Cerebellar cortex (tissue), 1 donor: Measurements from ENCODE around the gene FIGN.

Source experiments
- DNase-seq: peaks from one replicate; pipeline ENCODE4 v3.0.0-alpha.2; 2015; ENCODE audit warnings: low spot score

FIGN gene, protein sequence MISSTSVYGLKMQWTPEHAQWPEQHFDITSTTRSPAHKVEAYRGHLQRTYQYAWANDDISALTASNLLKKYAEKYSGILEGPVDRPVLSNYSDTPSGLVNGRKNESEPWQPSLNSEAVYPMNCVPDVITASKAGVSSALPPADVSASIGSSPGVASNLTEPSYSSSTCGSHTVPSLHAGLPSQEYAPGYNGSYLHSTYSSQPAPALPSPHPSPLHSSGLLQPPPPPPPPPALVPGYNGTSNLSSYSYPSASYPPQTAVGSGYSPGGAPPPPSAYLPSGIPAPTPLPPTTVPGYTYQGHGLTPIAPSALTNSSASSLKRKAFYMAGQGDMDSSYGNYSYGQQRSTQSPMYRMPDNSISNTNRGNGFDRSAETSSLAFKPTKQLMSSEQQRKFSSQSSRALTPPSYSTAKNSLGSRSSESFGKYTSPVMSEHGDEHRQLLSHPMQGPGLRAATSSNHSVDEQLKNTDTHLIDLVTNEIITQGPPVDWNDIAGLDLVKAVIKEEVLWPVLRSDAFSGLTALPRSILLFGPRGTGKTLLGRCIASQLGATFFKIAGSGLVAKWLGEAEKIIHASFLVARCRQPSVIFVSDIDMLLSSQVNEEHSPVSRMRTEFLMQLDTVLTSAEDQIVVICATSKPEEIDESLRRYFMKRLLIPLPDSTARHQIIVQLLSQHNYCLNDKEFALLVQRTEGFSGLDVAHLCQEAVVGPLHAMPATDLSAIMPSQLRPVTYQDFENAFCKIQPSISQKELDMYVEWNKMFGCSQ

DNA sequence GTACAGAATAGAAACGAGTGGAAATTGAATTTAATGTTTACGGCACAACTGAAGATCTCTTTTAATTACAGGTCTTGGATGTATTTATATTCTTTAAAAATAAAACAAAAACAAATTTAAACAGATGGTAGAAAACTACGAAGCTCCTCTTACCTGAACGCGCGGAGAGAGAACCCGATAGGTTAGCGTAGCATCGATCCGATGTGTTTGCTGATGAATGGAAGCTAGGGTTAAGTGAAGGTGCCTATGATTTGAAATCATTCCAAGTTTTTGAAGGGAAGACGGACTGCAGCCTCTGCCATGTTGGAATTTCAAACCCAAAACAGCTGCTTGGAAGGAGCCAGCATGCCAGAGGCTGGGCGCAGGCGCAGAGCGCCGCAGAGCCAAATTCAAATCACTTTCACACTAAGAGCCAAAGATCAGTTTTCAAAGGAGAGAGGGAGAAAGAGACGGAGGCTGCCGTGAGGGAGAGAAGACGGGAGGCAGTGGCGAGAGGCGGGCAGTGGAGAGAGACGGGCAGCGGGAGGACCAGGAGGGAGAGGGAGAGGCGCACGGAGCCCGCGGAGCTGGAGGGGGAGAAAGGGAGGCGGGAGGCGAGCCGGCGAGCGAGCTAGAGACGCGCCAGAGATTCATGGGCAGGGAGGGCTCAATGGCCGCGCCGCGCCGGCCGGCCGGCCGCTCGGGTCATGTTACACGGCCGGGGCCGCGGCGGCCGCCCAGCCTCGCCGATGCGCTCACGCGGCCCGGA is at the start of gene FIGN:
FIGN (minus strand) TSS at position 324 of the 748 bp plus-strand sequence. CDS start 1,081 bp downstream, outside the sequence.
- peak; percentile 71 for DNase-seq

GRCh38 chr2:163785162-163785561 is 49.4 kb upstream of the FIGN start:
- no peak for DNase-seq

DNA sequence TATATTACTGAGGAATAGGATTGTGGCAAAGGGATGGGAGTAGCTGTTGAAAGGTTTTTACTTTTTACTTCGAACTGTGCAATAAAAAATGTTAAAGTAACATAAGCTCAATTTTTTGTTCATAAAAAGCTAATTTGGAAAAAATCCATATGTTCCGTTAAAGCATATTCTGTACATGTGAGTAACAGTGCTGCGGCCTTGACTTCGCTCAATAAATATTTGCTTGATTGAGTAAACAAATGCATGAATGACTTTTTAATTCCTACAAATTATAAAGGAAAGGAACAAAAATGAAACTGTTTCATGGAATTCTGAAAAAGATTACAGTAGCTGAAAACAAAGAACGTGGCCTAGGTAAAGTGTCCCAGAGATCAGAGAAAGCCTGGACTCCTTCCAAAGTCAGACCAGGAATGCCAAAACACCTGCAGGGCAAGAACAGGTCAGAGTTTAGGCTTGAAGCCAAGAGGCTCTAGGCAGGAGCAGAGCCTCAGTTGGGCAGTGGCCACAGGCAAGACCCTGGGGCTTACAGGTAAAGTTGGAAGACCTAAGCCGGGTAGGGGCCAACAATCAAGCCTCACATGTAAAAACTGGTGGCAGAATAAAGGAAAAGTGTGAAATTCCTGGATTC is 44.3 kb upstream of the FIGN start:
- no peak for DNase-seq

DNA sequence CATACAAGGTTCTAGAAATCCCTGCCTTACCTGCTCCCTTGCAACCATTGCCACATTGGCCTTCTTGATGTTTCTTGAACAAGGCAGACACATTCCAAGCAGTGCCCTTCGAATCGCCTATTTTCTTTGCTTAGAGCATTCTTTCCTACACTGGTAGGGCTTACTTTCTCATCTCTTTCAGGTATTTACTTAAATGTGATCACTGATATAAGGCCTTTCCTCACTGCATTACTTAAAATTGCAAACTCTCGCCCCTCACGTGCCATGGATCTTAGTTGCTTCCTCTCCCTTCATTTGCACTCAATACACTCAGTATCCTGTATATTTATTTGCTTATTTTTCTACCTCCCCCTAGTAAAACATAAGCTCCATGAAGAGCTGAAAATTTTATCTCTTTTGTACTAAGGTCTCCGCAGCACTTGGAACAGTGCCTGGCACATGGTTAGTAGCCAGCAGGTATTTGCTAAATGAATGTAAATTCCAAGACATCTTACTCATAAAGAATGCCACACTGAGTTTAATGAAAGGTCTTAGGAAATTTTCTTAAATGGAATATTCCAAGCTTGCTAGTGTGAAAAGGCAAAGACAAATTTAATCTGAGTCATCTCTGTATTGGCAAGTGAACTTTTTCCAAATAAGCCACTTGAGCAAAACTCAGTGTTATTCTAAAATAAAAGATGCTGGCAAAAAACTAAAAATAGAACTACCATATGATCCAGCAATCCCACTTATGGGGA is 42.4 kb upstream of the FIGN start:
- no peak for DNase-seq

DNA sequence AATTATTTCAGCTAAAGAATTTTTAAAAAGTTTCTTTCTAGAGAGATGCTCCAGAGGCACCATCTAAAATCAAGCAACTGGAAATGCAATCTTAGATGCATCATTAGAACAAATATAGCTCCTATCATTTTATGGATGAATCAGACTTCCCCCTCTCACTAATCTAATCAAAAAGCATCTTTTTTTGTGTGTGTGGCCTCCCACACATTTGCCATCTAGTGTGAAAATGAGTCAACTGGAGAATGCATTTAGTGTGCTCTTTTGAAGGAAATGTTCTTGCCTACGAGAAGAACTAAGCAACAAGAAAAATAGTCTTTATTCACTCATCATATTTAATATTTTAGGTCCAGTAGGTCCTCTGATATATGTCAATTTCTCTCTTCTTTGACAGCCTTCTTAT is 39.5 kb upstream of the FIGN start:
- DNase-seq: no peak

- no peak for DNase-seq
These were observed 39.1 kb upstream of the FIGN start for GRCh38 chr2:163774862-163775261.

DNA sequence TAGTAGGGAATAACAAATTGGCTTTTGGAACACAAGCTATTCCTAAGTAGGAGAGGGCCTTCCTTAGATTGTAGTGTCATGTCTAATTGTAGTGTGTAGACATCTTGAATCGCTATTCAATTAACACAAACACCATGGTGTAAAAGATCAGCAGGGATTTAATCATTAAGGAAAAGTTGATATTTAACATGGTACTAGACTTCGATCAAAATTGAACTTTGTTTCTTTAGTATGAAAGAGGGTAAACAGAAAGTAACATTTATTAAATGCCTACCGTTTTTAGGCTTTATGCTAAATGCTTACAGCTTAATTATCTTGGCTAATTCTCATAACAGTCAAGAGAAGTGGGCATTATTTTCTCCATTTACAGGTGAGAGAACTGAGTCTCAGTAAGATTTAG is 37.5 kb upstream of the FIGN start:
- DNase-seq: no peak

GRCh38 chr2:163771596-163771995 is 35.8 kb upstream of the FIGN start:
- no peak for DNase-seq

- DNase-seq: no peak
These were observed 33.3 kb upstream of the FIGN start for GRCh38 chr2:163768881-163769695.

GRCh38 chr2:163767097-163767496 is 31.3 kb upstream of the FIGN start:
- DNase-seq: no peak

DNA sequence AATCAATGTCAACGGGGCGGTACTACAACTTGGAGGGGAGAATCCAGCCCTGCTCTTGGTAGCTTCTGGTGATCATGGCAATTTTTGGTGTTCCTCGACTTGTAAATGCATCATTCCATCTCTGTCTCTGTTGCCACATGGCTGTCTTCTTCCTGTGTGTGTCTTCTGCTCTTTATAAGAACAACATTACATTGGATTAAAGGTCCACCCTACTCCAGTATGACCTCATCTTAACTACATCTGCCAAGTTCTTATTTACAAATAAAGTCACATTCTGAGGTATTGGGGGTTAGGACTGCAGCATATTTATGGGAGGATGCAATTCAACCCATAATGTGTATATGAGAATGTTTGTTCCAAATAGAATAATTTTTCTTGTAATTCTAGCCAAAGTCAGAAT is 28.8 kb upstream of the FIGN start:
- DNase-seq: no peak

DNA sequence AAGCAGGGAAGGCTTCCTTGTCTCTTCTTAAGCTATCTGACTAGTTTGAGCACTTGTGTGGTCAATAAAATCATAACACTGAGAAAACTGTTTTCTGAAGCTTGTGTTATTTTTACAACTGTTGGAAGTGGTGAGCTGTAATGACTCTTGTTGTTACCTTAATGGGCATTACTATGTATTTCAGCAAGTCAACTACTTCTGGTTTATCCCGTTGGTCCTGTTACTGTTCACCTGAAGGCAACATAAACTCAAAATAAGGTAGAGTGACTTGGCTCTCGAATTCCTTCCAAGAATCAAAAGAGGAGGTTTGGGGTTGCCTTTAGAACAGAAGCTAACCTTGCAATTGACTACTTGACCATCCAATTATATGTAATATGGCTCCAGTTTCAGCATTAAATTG is 23.2 kb upstream of the FIGN start:
- no peak for DNase-seq

DNA sequence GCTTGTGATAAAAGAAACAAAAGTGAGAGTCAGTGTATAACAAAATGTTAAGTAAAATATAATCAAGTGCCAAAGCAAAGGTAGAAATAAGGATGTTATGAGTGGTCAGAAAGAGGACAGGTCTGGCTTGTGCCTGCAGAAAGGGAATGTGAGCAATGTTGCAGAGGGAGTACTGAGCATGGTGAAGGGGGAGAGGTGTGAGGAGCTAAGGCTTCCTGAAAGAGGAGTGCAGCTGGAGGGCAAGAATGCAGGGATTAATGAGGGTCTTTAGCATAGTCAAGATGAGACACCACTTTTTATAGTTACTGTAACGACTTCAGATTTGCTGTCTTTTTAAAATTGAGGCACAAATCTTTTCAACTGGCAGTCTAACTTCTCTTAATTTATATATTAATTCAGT is 22.0 kb upstream of the FIGN start:
- DNase-seq: no peak

DNA sequence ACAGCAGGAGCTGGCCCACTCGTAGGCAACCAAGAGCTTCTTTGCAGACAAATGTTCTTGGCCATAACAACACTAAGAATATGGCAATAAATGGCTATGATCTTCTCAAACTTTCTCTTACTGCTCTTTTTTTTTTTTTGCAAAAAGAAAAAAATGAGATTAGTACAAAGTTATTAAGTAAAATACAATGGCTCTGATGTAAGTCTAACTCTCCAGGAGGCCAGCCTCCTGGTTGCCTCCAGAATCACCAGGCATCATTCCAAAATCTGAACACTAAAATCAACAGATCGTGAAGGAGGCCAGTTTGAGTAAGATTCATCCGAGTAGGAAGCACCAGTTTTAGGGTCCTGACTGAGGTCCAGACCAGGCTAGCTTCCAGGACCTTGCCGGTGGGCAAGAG is 20.8 kb upstream of the FIGN start:
- no peak for DNase-seq

DNA sequence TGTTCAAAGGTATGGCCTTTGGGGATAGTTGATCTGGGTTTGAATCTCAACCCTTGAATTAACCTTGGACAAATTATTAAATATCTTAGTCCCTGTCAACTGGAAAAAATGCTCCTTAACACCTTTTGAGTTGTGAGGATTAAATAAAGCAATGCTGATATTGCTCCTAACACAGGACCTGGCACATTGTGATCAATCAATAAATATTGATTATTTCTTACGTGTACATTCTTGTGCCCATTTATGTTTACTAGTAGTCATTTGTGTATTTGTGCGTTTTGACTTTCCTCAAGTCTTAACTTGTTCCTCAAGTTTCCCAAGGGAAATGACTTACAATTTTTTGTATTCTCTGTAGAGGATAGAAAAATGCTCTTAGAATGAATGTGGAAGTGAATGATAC is 19.6 kb upstream of the FIGN start:
- no peak for DNase-seq

- no peak for DNase-seq
These were observed 17.9 kb upstream of the FIGN start for GRCh38 chr2:163753726-163754125.

DNA sequence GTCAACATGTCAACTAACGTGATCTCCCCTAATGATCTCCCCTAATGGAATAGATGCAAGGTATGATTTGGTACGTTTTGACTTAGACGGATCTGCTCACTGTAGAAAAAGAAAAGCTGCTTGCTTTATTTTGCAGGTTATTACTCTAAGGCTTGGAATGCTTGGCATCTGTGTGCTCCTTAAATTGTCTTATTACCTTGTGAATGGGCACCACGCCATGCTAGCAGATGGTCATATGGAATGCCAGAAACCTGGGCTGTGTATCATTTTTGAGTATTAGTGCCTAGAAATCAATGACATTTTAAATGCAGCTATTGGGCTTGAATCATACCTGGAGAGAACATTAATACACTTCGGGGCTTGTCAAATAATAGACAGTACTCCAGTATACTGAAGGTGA is 16.5 kb upstream of the FIGN start:
- no peak for DNase-seq

- DNase-seq: no peak
These were observed 15.9 kb upstream of the FIGN start for GRCh38 chr2:163751696-163752095.

- no peak for DNase-seq
These were observed 12.6 kb upstream of the FIGN start for GRCh38 chr2:163748420-163748819.

DNA sequence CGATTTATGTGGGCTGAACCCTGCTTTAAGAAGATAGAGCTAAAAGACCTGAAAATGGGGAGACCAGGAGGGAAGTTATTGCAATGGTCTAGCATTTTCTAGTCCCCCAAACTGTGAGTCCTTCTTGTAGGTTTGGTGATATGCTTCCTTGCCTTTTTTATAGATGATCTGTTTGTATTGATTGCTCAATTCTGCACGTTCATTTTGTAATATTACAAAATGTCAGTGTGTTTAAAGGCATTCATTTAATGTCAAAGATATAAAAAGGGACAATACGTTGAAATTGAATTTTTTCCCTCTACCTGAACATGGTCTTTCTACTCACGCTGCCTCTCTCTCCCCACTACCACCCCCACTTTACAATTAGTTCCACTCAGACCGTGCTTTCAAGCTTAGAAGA is 5.6 kb upstream of the FIGN start:
- no peak for DNase-seq

DNA sequence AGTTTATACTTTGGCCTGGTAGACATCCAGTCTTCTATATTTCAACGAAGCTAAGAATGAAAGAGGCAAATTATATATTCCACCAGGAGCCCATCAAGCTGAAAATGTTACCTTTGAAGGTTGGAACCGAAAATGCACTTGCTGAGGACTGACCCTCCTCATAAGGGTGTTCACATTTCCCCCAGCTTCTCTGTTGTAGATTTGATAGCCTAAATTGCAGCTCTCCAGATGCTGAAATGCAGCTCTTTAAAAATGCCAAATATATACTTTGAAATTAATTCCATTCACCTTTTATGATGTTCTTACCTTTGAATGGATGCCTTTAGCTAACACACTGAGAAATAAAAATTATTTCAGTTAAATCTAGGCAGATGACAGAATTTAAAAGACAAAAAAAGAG is 1.8 kb upstream of the FIGN start:
- DNase-seq: no peak
